LNCaP clone FGC (cell line): ENCODE data around the gene SYNJ2.

Experiments
- DNase-seq: peaks from one replicate; pipeline ENCODE4 v3.0.0-alpha.2; 2011; ENCODE audit warnings: low read depth
- H3K4me3 ChIP-seq: 2 replicates; pipeline ENCODE4 v1.5.1; 2011; ENCODE audit warnings: mild to moderate bottlenecking, low read depth, low read length, control low read depth
- CTCF ChIP-seq: IDR thresholded peaks from 2 replicates; pipeline ENCODE4 v1.5.1; 2012; ENCODE audit warnings: mild to moderate bottlenecking; ENCODE audit not compliant: control insufficient read depth, insufficient read depth; ENCODE audit errors: extremely low read depth

SYNJ2 gene

GRCh38 chr6:158018041-158018771 lies 36.5 kb downstream of the SYNJ2 start:
- DNase-seq, result no peak
- H3K4me3 ChIP-seq, result no peak overlapping the region
- TF ChIP-seq CTCF, result no peak

GRCh38 chr6:158018851-158019361 lies 37.2 kb downstream of the SYNJ2 start:
- H3K4me3 ChIP-seq, result no peak overlapping the region
- no peak for TF ChIP-seq CTCF
- no peak for DNase-seq

- no peak overlapping the region for H3K4me3 ChIP-seq
- TF ChIP-seq CTCF, result no peak
- DNase-seq, result no peak
Observed at GRCh38 chr6:158019416-158019815, 37.8 kb downstream of the SYNJ2 start.

DNA sequence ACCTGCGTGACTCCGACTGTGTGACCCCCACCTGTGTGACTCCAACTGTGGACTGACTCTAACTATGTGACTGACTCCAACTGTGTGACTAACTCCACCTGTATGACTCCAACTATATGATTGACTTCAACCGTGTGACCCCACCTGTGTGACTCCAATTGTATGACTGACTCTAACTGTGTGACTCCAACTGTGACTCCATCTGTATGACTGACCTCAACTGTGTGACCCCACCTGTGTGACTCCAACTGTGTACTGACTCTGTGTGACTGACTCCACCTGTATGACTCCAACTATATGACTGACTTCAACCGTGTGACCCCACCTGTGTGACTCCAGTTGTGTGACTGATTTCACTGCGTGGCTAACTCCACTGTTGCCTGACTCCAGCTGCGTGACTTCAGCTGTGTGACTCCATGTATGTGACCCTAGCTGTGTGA lies 38.6 kb downstream of the SYNJ2 start:
- no peak for TF ChIP-seq CTCF
- no peak overlapping the region for H3K4me3 ChIP-seq
- no peak for DNase-seq

GRCh38 chr6:158020811-158021210 lies 39.1 kb downstream of the SYNJ2 start:
- no peak overlapping the region for H3K4me3 ChIP-seq
- no peak for DNase-seq
- no peak for TF ChIP-seq CTCF

DNA sequence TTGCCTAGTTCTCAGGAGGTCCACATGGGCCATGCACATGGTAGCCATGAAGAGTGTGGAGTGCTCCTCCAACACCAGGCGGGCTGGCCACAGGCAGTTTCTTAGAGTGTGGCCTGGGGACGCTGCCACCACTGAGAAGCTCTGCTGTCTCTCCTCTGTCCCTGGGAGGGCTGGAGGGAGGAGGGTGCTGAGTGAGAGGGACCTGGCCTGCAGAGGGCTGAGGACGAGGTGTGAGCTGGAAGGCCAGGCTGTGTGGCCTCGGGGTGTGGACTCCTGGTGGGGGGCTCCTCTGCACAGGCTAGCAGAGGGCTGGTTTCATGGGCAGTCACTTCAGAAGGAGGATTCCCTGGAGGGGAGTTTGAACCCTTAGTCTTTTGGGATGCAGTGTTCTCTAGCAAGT lies 39.7 kb downstream of the SYNJ2 start:
- no peak for DNase-seq
- TF ChIP-seq CTCF, result no peak
- no peak overlapping the region for H3K4me3 ChIP-seq
